ENCODE results near the gene LOXL3.

GRCh38 chr2:74569686-74570085 is 15.9 kb upstream of the LOXL3 start:
- TF ChIP-seq CTCF (IDR thresholded peaks at IDR 0.05 in 2 of 3, conservative IDR thresholded peaks at IDR 0.05 in 1 of 3; ENCODE audit: borderline replicate concordance in 1 of 3, insufficient read depth in 1 of 3, low read depth in 2 of 3, low read length in 2 of 3) (no peak), POLR2AphosphoS5 (IDR thresholded peaks at IDR 0.05; ENCODE audit: low read depth, low read length) (no peak), POLR2A (IDR thresholded peaks at IDR 0.05; ENCODE audit: borderline replicate concordance, extremely low read depth, insufficient read depth, insufficient read length) (no peak), ZNF274 (IDR thresholded peaks at IDR 0.05; ENCODE audit: low read depth, low read length) (no peak), CEBPB (IDR thresholded peaks at IDR 0.05; ENCODE audit: low read depth) (no peak)
